Astrocyte (in vitro differentiated cells and primary cell): ENCODE results near the gene ZNF682. TPM values are rescaled to one million over a fixed set of nuclear protein-coding genes. Genes with fewer than 3 reads are reported as not detected.
"Not testable (repeated sequence)": the region's sequence is repeated elsewhere in the genome, so short reads cannot be mapped to it uniquely, and the experiment has no call there.

Experiments used
- DNase-seq: peaks from one replicate; pipeline ENCODE4 v3.0.0-alpha.2; 2010; ENCODE audit warnings: low read depth
- FAIRE-seq: peaks from 2 replicates; lab custom pipeline; 2011; peaks lifted over from hg19 to GRCh38; lab: Jason Lieb, UNC
- H2AFZ ChIP-seq: 2 replicates; pipeline ENCODE4 v1.6.0; 2012; ENCODE audit warnings: low read depth, low read length, inconsistent platforms
- H3K27ac ChIP-seq: 2 replicates; pipeline ENCODE4 v1.5.1; 2011; ENCODE audit warnings: low read depth, low read length, inconsistent platforms
- H3K27me3 ChIP-seq: 2 replicates; pipeline ENCODE4 v1.6.0; 2011; ENCODE audit warnings: low read length, inconsistent platforms; ENCODE audit not compliant: insufficient read depth
- H3K36me3 ChIP-seq: 2 replicates; pipeline ENCODE4 v1.5.1; 2011; ENCODE audit warnings: low read length, inconsistent platforms; ENCODE audit not compliant: insufficient read depth
- H3K4me1 ChIP-seq: 2 replicates; pipeline ENCODE4 v1.5.1; 2011; ENCODE audit warnings: low read length, inconsistent platforms; ENCODE audit not compliant: insufficient read depth
- H3K4me2 ChIP-seq: 2 replicates; pipeline ENCODE4 v1.6.0; 2012; ENCODE audit warnings: low read length, inconsistent platforms
- H3K4me3 ChIP-seq: 2 replicates; pipeline ENCODE4 v1.5.1; 2011; ENCODE audit warnings: low read depth, mild to moderate bottlenecking, low read length, inconsistent platforms; ENCODE audit not compliant: insufficient read depth
- H3K79me2 ChIP-seq: 2 replicates; pipeline ENCODE4 v1.6.0; 2012; ENCODE audit warnings: mild to moderate bottlenecking, low read length, inconsistent platforms; ENCODE audit not compliant: insufficient read depth
- H3K9ac ChIP-seq: 2 replicates; pipeline ENCODE4 v1.6.0; 2012; ENCODE audit warnings: mild to moderate bottlenecking, low read length, inconsistent platforms
- H3K9me3 ChIP-seq: 2 replicates; pipeline ENCODE4 v1.5.1; 2012; ENCODE audit warnings: low read depth, mild to moderate bottlenecking, low read length, inconsistent platforms; ENCODE audit not compliant: insufficient read depth
- H4K20me1 ChIP-seq: 2 replicates; pipeline ENCODE4 v1.6.0; 2012; ENCODE audit warnings: low read length, inconsistent platforms; ENCODE audit not compliant: insufficient read depth
- H3K27ac Mint-ChIP-seq: one replicate; pipeline ENCODE4 v1.8.0; 2021; ENCODE audit warnings: mild to moderate bottlenecking, mixed read lengths; ENCODE audit not compliant: unreplicated experiment
- H3K27me3 Mint-ChIP-seq: one replicate; pipeline ENCODE4 v1.8.0; 2021; ENCODE audit warnings: low read depth, mixed read lengths; ENCODE audit not compliant: unreplicated experiment
- H3K36me3 Mint-ChIP-seq: one replicate; pipeline ENCODE4 v1.8.0; 2021; ENCODE audit warnings: low read depth, mixed read lengths; ENCODE audit not compliant: unreplicated experiment
- H3K4me1 Mint-ChIP-seq: one replicate; pipeline ENCODE4 v1.8.0; 2021; ENCODE audit warnings: low read depth, mixed read lengths; ENCODE audit not compliant: unreplicated experiment
- H3K4me3 Mint-ChIP-seq: one replicate; pipeline ENCODE4 v1.8.0; 2021; ENCODE audit warnings: mild to moderate bottlenecking, moderate library complexity, mixed read lengths; ENCODE audit not compliant: unreplicated experiment
- H3K9me3 Mint-ChIP-seq: one replicate; pipeline ENCODE4 v1.8.0; 2021; ENCODE audit warnings: mild to moderate bottlenecking, mixed read lengths; ENCODE audit not compliant: unreplicated experiment
- EZH2 ChIP-seq: IDR thresholded peaks from 2 replicates; pipeline ENCODE4 v1.6.1; 2012; ENCODE audit warnings: mild to moderate bottlenecking, low read length, inconsistent platforms; ENCODE audit not compliant: insufficient read depth
- total RNA-seq: library from RNA; stranded (reverse); gene quantifications from 2 replicates; pipeline ENCODE4 v1.2.1, GENCODE V29; 2021
- TF ChIP-seq, protein P1 (sequence below): IDR thresholded peaks from 2 replicates; pipeline ENCODE4 v1.5.1; 2011; ENCODE audit warnings: low read depth, mild to moderate bottlenecking, inconsistent platforms, low read length, moderate library complexity; ENCODE audit not compliant: insufficient read depth

ZNF682 gene
- total RNA-seq, 1 donor from 2014 or later = 6.2 TPM

DNA sequence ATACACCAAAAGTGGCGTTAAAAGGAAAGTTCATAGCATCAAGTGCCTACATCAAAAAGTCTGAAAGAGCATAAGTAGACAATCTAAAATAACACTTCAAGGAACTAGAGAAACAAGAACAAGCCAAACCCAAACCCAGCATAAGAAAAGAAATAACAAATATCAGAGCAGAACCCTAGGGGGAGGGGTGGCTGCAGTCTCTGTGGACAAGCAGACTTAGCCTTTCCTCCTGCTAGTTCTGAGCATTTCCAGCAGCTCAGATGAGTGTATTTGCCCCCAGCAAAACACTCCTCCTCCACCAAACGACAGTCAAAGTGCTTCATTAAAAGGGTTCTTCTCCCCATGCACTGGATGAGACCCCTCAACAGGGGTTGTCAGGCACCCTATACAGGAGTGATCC is 31.4 kb upstream of the ZNF682 start:
- H3K36me3 Mint-ChIP-seq = no peaks in the 10 kb centered on the region
- H3K27me3 ChIP-seq = no peaks in the 10 kb centered on the region
- no peaks in the 10 kb centered on the region for H3K79me2 ChIP-seq
- H3K27ac ChIP-seq = no peak overlapping the region
- H3K9ac ChIP-seq = no peak overlapping the region
- no peaks in the 10 kb centered on the region for H4K20me1 ChIP-seq
- no peak for TF ChIP-seq EZH2
- TF ChIP-seq, protein P1, sequence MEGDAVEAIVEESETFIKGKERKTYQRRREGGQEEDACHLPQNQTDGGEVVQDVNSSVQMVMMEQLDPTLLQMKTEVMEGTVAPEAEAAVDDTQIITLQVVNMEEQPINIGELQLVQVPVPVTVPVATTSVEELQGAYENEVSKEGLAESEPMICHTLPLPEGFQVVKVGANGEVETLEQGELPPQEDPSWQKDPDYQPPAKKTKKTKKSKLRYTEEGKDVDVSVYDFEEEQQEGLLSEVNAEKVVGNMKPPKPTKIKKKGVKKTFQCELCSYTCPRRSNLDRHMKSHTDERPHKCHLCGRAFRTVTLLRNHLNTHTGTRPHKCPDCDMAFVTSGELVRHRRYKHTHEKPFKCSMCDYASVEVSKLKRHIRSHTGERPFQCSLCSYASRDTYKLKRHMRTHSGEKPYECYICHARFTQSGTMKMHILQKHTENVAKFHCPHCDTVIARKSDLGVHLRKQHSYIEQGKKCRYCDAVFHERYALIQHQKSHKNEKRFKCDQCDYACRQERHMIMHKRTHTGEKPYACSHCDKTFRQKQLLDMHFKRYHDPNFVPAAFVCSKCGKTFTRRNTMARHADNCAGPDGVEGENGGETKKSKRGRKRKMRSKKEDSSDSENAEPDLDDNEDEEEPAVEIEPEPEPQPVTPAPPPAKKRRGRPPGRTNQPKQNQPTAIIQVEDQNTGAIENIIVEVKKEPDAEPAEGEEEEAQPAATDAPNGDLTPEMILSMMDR = no peak
- H3K4me3 Mint-ChIP-seq = no peak overlapping the region
- no peaks in the 10 kb centered on the region for H3K27me3 Mint-ChIP-seq
- H3K4me1 Mint-ChIP-seq = no peaks in the 10 kb centered on the region
- no peaks in the 10 kb centered on the region for H3K4me1 ChIP-seq
- peaks cover 12% of the 10 kb centered on the region for H3K9me3 Mint-ChIP-seq
- FAIRE-seq (no peak), DNase-seq (no peak)
- H3K9me3 ChIP-seq = peaks cover 3% of the 10 kb centered on the region
- no peaks in the 10 kb centered on the region for H3K36me3 ChIP-seq
- no peak overlapping the region for H3K4me3 ChIP-seq
- H2AFZ ChIP-seq = no peak overlapping the region
- no peak overlapping the region for H3K27ac Mint-ChIP-seq
- no peak overlapping the region for H3K4me2 ChIP-seq

- not testable (repeated sequence) for H3K9ac ChIP-seq, H3K27me3 ChIP-seq, H3K27ac ChIP-seq, H3K79me2 ChIP-seq, FAIRE-seq, H3K4me1 ChIP-seq, H3K36me3 ChIP-seq, H2AFZ ChIP-seq, H3K27me3 Mint-ChIP-seq, DNase-seq, H3K27ac Mint-ChIP-seq, H3K9me3 ChIP-seq, H3K36me3 Mint-ChIP-seq, H3K4me1 Mint-ChIP-seq, H3K4me2 ChIP-seq, H4K20me1 ChIP-seq, H3K4me3 ChIP-seq, H3K4me3 Mint-ChIP-seq
- H3K9me3 Mint-ChIP-seq = peaks cover 16% of the 10 kb centered on the region
These were observed 29.3 kb upstream of the ZNF682 start for GRCh38 chr19:20068559-20068958.

GRCh38 chr19:20067943-20068342 is 28.6 kb upstream of the ZNF682 start:
- H3K36me3 ChIP-seq = no peaks in the 10 kb centered on the region
- H3K4me3 ChIP-seq = no peak overlapping the region
- H4K20me1 ChIP-seq = no peaks in the 10 kb centered on the region
- no peak overlapping the region for H2AFZ ChIP-seq
- no peak for FAIRE-seq
- Mint-ChIP-seq H3K4me3 (no peak overlapping the region), H3K36me3 (no peaks in the 10 kb centered on the region), H3K9me3 (peaks cover 16% of the 10 kb centered on the region), H3K27me3 (no peaks in the 10 kb centered on the region), H3K27ac (no peak overlapping the region), H3K4me1 (no peaks in the 10 kb centered on the region)
- H3K27me3 ChIP-seq = no peaks in the 10 kb centered on the region
- H3K27ac ChIP-seq = no peak overlapping the region
- TF ChIP-seq, protein P1 = no peak
- TF ChIP-seq EZH2 = no peak
- H3K9me3 ChIP-seq = peaks cover 3% of the 10 kb centered on the region
- H3K9ac ChIP-seq = no peak overlapping the region
- H3K4me2 ChIP-seq = no peak overlapping the region
- DNase-seq = no peak
- H3K4me1 ChIP-seq = no peaks in the 10 kb centered on the region
- H3K79me2 ChIP-seq = no peaks in the 10 kb centered on the region
